Activated T-cell treated with anti-CD3 and anti-CD28 coated beads for 48 hours (primary cell): ENCODE results near the gene ADAMTS3.

ENCODE experiments used
- DNase-seq: peaks from one replicate; pipeline ENCODE4 v3.0.0-alpha.2; 2020; ENCODE audit warnings: low read depth

The ADAMTS3 gene

GRCh38 chr4:72410158-72410557 is 158.9 kb downstream of the ADAMTS3 start:
- no peak for DNase-seq

GRCh38 chr4:72408568-72408967 is 160.5 kb downstream of the ADAMTS3 start:
- DNase-seq = no peak

- DNase-seq = no peak
Measured at GRCh38 chr4:72405417-72405816, 163.6 kb downstream of the ADAMTS3 start.

- DNase-seq = no peak
Measured at GRCh38 chr4:72397314-72397713, 171.7 kb downstream of the ADAMTS3 start.

GRCh38 chr4:72394012-72394663 is 174.9 kb downstream of the ADAMTS3 start:
- DNase-seq = no peak

- no peak for DNase-seq
Measured at GRCh38 chr4:72391281-72391680, 177.7 kb downstream of the ADAMTS3 start.

- DNase-seq = no peak
Measured at GRCh38 chr4:72390409-72390808, 178.6 kb downstream of the ADAMTS3 start.

- no peak for DNase-seq
Measured at GRCh38 chr4:72388521-72388920, 180.5 kb downstream of the ADAMTS3 start.

- DNase-seq = no peak
Measured at GRCh38 chr4:72387959-72388358, 181.1 kb downstream of the ADAMTS3 start.

GRCh38 chr4:72383439-72383838 is 185.6 kb downstream of the ADAMTS3 start:
- DNase-seq = no peak

- DNase-seq = no peak
Measured at GRCh38 chr4:72378901-72379300, 190.1 kb downstream of the ADAMTS3 start.

- DNase-seq = no peak
Measured at GRCh38 chr4:72377491-72378194, 191.4 kb downstream of the ADAMTS3 start.

- DNase-seq = no peak
Measured at GRCh38 chr4:72376901-72377300, 192.1 kb downstream of the ADAMTS3 start.

- DNase-seq = no peak
Measured at GRCh38 chr4:72375073-72375736, 193.8 kb downstream of the ADAMTS3 start.

- no peak for DNase-seq
Measured at GRCh38 chr4:72374159-72374558, 194.9 kb downstream of the ADAMTS3 start.

GRCh38 chr4:72366601-72367000 is 202.4 kb downstream of the ADAMTS3 start:
- no peak for DNase-seq

GRCh38 chr4:72365981-72366380 is 203.0 kb downstream of the ADAMTS3 start:
- DNase-seq = no peak

- no peak for DNase-seq
Measured at GRCh38 chr4:72365016-72365415, 204.0 kb downstream of the ADAMTS3 start.

- no peak for DNase-seq
Measured at GRCh38 chr4:72360075-72360474, 208.9 kb downstream of the ADAMTS3 start.

- DNase-seq = no peak
Measured at GRCh38 chr4:72358483-72358882, 210.5 kb downstream of the ADAMTS3 start.

GRCh38 chr4:72357908-72358307 is 211.1 kb downstream of the ADAMTS3 start:
- DNase-seq = no peak

GRCh38 chr4:72352711-72353110 is 216.3 kb downstream of the ADAMTS3 start:
- no peak for DNase-seq

GRCh38 chr4:72351521-72351920 is 217.5 kb downstream of the ADAMTS3 start:
- DNase-seq = no peak
